GM12878 (cell line): ENCODE measurements around the gene MLN. TPM values are rescaled to one million over a fixed set of nuclear protein-coding genes. Genes with fewer than 3 reads are reported as not detected.

Source experiments
- ATAC-seq: fragments of 200-7000 bp; cut with Tn5 transposase; 3 replicates; pipeline ENCODE4 v1.9.1; 2020; ENCODE audit warnings: mild to moderate bottlenecking, moderate library complexity
- BruUV-seq: library from RNA; stranded (reverse); fragments of 400-500 nt; replicated peaks from 2 replicates; lab custom pipeline; 2021; lab: Mats Ljungman, UMichigan
- CTCF ChIA-PET: fragments of 300-600 bp; sonication (Branson Sonifier 250); formaldehyde crosslinking; extraction: SDS; loops from one replicate; lab custom pipeline; 2021; ENCODE audit warnings: inconsistent platforms; lab: Yijun Ruan, JAX
- POLR2A ChIA-PET: fragments of 350-600 bp; formaldehyde crosslinking; extraction: SDS; loops from one replicate; lab custom pipeline; 2021; ENCODE audit warnings: inconsistent platforms; lab: Charles Lee
- RAD21 ChIA-PET: fragments of 300-600 bp; sonication (Branson Sonifier 250); formaldehyde crosslinking; loops from one replicate; lab custom pipeline; 2023; ENCODE audit warnings: antibody characterized with exemption; ENCODE audit not compliant: unreplicated experiment; lab: Charles Lee
- SMC1A ChIA-PET: fragments of 300-600 bp; sonication (Branson Sonifier 250); formaldehyde crosslinking; loops from one replicate; lab custom pipeline; 2023; ENCODE audit not compliant: unreplicated experiment, uncharacterized antibody; lab: Charles Lee
- DNase-seq: peaks from one replicate; pipeline ENCODE4 v3.0.0-alpha.2; 2011; ENCODE audit warnings: low read depth, low spot score
- FAIRE-seq: peaks from 3 replicates; lab custom pipeline; 2011; peaks lifted over from hg19 to GRCh38; lab: Jason Lieb, UNC
- H2AFZ ChIP-seq: 2 replicates; pipeline ENCODE4 v1.6.0; 2011; ENCODE audit warnings: low read depth, low read length, control low read depth; ENCODE audit not compliant: control insufficient read depth
- H3K27ac ChIP-seq: 2 replicates; pipeline ENCODE4 v1.5.1; 2011; ENCODE audit warnings: control low read depth; ENCODE audit not compliant: control insufficient read depth, insufficient read depth
- H3K27me3 ChIP-seq, 2 experiments: replicated peaks in 1 of 2; 2 replicates each; pipeline versions ENCODE4 v1.6.0 to v1.6.1; 2011; ENCODE audit warnings: low read length in 1 of 2; ENCODE audit not compliant: control insufficient read depth in 2 of 2, insufficient read depth in 2 of 2
- H3K36me3 ChIP-seq, 2 experiments: 2 replicates each; pipeline ENCODE4 v1.5.1; 2011; ENCODE audit warnings: low read length in 1 of 2; ENCODE audit not compliant: control insufficient read depth in 2 of 2, insufficient read depth in 2 of 2
- H3K4me1 ChIP-seq: 2 replicates; pipeline ENCODE4 v1.6.1; 2011; ENCODE audit warnings: mild to moderate bottlenecking, low read length, moderate library complexity, mixed read lengths; ENCODE audit not compliant: control insufficient read depth, insufficient read depth
- H3K4me2 ChIP-seq: 2 replicates; pipeline ENCODE4 v1.6.0; 2011; ENCODE audit warnings: control low read depth; ENCODE audit not compliant: control insufficient read depth, insufficient read depth
- H3K4me3 ChIP-seq: fragments of 200-600 bp; sonication (generic); 2 replicates; pipeline ENCODE4 v1.5.1; 2016
- H3K79me2 ChIP-seq: 2 replicates; pipeline ENCODE4 v1.6.0; 2011; ENCODE audit warnings: low read length; ENCODE audit not compliant: control insufficient read depth, insufficient read depth
- H3K9ac ChIP-seq: 2 replicates; pipeline ENCODE4 v1.8.0; 2011; ENCODE audit warnings: low read length, control low read depth, mixed read lengths; ENCODE audit not compliant: control insufficient read depth, insufficient read depth
- H3K9me3 ChIP-seq: replicated peaks from 3 replicates; pipeline ENCODE4 v1.5.1; 2011; ENCODE audit warnings: mild to moderate bottlenecking, low read length; ENCODE audit not compliant: control insufficient read depth, insufficient read depth
- H4K20me1 ChIP-seq: 2 replicates; pipeline ENCODE4 v1.6.0; 2011; ENCODE audit not compliant: control insufficient read depth, insufficient read depth
- ATF2 ChIP-seq: IDR thresholded peaks from 2 replicates; pipeline ENCODE4 v1.6.1; 2012; ENCODE audit warnings: low read length, inconsistent platforms
- BCL3 ChIP-seq: IDR thresholded peaks from 2 replicates; pipeline ENCODE4 v1.6.1; 2011; ENCODE audit warnings: borderline replicate concordance, low read depth, mild to moderate bottlenecking, moderate library complexity, low read length; ENCODE audit not compliant: insufficient read depth, poor library complexity, severe bottlenecking
- CBX3 ChIP-seq: fragments of 200-600 bp; sonication (generic); IDR thresholded peaks from 2 replicates; pipeline ENCODE4 v1.6.1; 2016; ENCODE audit warnings: low read depth, borderline replicate concordance
- CREM ChIP-seq: IDR thresholded peaks from 2 replicates; pipeline ENCODE4 v1.6.1; 2014; ENCODE audit warnings: antibody characterized with exemption, low read depth
- HSF1 ChIP-seq: fragments of 150-350 bp; IDR thresholded peaks from 2 replicates; pipeline ENCODE4 v1.6.1; 2014; ENCODE audit warnings: mild to moderate bottlenecking, low read depth, low read length
- LARP7 ChIP-seq: fragments of 450-650 bp; IDR thresholded peaks from 2 replicates; pipeline ENCODE4 v1.6.1; 2017; ENCODE audit warnings: mild to moderate bottlenecking
- NFXL1 ChIP-seq: fragments of 450-650 bp; IDR thresholded peaks from 2 replicates; pipeline ENCODE4 v1.6.1; 2017; ENCODE audit warnings: antibody characterized with exemption, mild to moderate bottlenecking, borderline replicate concordance
- NFYA ChIP-seq: IDR thresholded peaks from 2 replicates; pipeline ENCODE4 v1.6.1; 2011; ENCODE audit warnings: low read depth, mild to moderate bottlenecking, low read length, improper control_type of control experiment, borderline replicate concordance
- NKRF ChIP-seq: fragments of 450-650 bp; conservative IDR thresholded peaks from 2 replicates; pipeline ENCODE4 v1.6.1; 2017; ENCODE audit warnings: mild to moderate bottlenecking, moderate library complexity
- PKNOX1 ChIP-seq: fragments of 450-650 bp; IDR thresholded peaks from 2 replicates; pipeline ENCODE4 v1.6.1; 2016; ENCODE audit warnings: mild to moderate bottlenecking
- SREBF1 ChIP-seq: IDR thresholded peaks from 2 replicates; pipeline ENCODE4 v1.6.1; 2012; ENCODE audit warnings: mild to moderate bottlenecking, low read length
- STAT1 ChIP-seq: fragments of 450-650 bp; conservative IDR thresholded peaks from 2 replicates; pipeline ENCODE4 v1.6.1; 2014; ENCODE audit warnings: antibody characterized with exemption, mild to moderate bottlenecking
- WRNIP1 ChIP-seq: IDR thresholded peaks from 2 replicates; pipeline ENCODE4 v1.6.1; 2011; ENCODE audit warnings: low read depth, low read length, improper control_type of control experiment, borderline replicate concordance
- WGBS: methylation state at CpG from one replicate; pipeline ENCODE4 v1.1.6; 2016; ENCODE audit warnings: low lambda C conversion rate; ENCODE audit not compliant: insufficient replicate concordance, insufficient coverage; ENCODE audit errors: missing lambda C conversion rate; 5-methylcytosine and 5-hydroxymethylcytosine counted together
- in situ Hi-C: fragments of 300-500 bp; cut with MboI; formaldehyde crosslinking; loops from 9 replicates; pipeline ENCODE4 v1.14.3; 2018; ENCODE audit warnings: mixed read lengths
- intact Hi-C: fragments of 100-400 bp; cut with micrococcal nuclease; formaldehyde crosslinking; loops from one replicate; pipeline ENCODE4 v1.14.2; 2022; ENCODE audit not compliant: unreplicated experiment
- polyA plus RNA-seq, 11 experiments: library from polyadenylated mRNA; depleted of rRNA in 4 of 11; unstranded in 6 of 11; stranded (reverse) in 5 of 11; fragments of >200 nt; fragmentation: Nextera tagmentation in 4 of 11; fragmentation: Illumina TruSeq in 1 of 11; extraction: Ambion mirVana in 4 of 11; extraction: Trizol in 1 of 11; gene quantifications; 1 replicate in 1 of 11; 2 replicates in 10 of 11; pipeline versions ENCODE4 v1.2.1 to v1.2.3, GENCODE V29; 2011 to 2016; ENCODE audit warnings: inconsistent platforms in 2 of 11, missing spikeins in 2 of 11, low read depth in 1 of 11
- total RNA-seq, 4 experiments: library from RNA; depleted of rRNA in 3 of 4; stranded (reverse); fragments of >200 nt in 3 of 4; fragmentation: Illumina TruSeq in 1 of 4; extraction: Trizol in 1 of 4; gene quantifications; 2 replicates each; pipeline versions ENCODE4 v1.2.1 to v1.2.3, GENCODE V29; 2013 to 2021

MLN gene
- total and polyA plus RNA-seq, 10 of the 15 experiments (the other 5 are each of a cell fraction or from before 2014, with no cell fraction given) = not detected

- SMC1A ChIA-PET = no interaction called here
Observed at GRCh38 chr6:33850296-33850695, 46.5 kb upstream of the MLN start.

More at GRCh38 chr6:33850296-33850695, 46.5 kb upstream of the MLN start:
- in situ Hi-C loops = no loop called here
- RAD21 ChIA-PET = no interaction called here
- TF ChIP-seq NFXL1 (no peak), ATF2 (no peak), HSF1 (no peak), SREBF1 (no peak), PKNOX1 (no peak), NKRF (no peak), BCL3 (no peak), WRNIP1 (no peak), STAT1 (no peak), NFYA (no peak), CREM (no peak), CBX3 (no peak), LARP7 (no peak)
- TF ChIP-seq, all 136 proteins: peak for 0
- ChIA-PET CTCF (interaction anchor here (0.6 kb wide), 1 partner anchor 88 kb away, joined by 3 read pairs; no protein-coding TSS in a partner anchor), POLR2A (no interaction called here)
- WGBS = 30% methylated on average over 2 of the region's 3 CpGs
- Histone ChIP-seq H3K4me3 (no peak overlapping the region), H4K20me1 (0 out of 2 replicates have a peak, but pooled peaks cover 2% of the 10 kb centered on the region), H3K27ac (no peak overlapping the region), H2AFZ (no peak overlapping the region), H3K9ac (no peak overlapping the region), H3K36me3 (no peaks in the 10 kb centered on the region), H3K4me2 (no peak overlapping the region), H3K27me3 (peaks cover 0 to 2% of the 10 kb centered on the region in 2 experiments; a peak in 3 of 4 replicates), H3K9me3 (no peaks in the 10 kb centered on the region), H3K4me1 (no peaks in the 10 kb centered on the region), H3K79me2 (no peaks in the 10 kb centered on the region)
- ATAC-seq (no peak), FAIRE-seq (no peak), DNase-seq (no peak)
- intact Hi-C loops = no loop called here
- BruUV-seq = no TSS peak
